GM19438 (cell line): ENCODE data around the gene MIOS.
"Not testable (repeated sequence)": the region's sequence is repeated elsewhere in the genome, so short reads cannot be mapped to it uniquely, and the experiment has no call there.

ENCODE experiments used
- ATAC-seq: cut with Tn5 transposase; IDR thresholded peaks from one replicate; pipeline ENCODE4 v1.9.1; 2021; ENCODE audit warnings: low read depth; ENCODE audit not compliant: unreplicated experiment

Gene MIOS

DNA sequence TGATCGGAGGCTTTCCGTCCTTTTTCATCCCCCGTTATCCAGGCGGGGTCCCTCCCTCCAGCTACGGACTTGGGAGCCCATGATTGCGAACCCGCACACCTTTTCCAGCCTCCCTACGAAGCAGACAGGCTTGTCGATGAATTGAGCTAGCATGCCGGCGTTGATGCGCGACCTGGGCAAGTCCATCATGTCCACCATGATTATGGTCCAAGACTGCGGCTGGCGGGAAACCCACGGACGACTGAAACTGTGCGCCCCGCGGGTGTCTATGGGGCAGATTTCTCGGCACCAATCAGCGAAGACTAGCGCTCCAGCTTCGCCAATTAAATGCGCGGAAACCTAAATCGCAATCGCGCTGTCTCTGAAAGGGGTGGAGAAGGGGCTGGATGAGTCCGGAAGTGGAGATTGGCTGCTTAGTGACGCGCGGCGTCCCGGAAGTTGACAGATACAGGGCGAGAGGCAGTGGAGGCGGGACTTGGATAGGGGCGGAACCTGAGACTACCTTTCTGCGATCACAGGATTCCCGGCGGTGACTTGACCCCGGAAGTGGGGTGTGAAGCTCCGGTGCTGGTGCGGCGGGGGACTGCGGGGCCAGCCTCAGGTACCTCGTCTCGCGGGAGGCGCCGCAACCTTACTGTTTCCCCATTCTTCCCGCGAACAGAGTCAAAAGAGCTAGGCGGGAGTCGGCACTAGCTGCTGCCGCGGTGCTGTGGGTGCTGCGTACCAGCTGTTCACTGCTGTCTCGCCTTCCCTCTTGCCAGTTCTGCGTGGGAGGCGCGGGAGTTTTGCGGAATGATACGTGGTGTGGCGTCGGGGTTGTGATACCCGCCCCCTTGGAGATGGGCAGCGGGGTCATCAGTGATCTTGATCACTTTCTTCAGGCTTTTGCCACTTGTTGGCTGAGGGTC, 73.8 kb downstream of the MIOS start, which contains the start of gene UMAD1:
Gene UMAD1 (plus strand): TSS at position 532 of the 908 bp plus-strand sequence. CDS start 32,620 bp downstream, outside the sequence.
- ATAC-seq, result peak; percentile 97

DNA sequence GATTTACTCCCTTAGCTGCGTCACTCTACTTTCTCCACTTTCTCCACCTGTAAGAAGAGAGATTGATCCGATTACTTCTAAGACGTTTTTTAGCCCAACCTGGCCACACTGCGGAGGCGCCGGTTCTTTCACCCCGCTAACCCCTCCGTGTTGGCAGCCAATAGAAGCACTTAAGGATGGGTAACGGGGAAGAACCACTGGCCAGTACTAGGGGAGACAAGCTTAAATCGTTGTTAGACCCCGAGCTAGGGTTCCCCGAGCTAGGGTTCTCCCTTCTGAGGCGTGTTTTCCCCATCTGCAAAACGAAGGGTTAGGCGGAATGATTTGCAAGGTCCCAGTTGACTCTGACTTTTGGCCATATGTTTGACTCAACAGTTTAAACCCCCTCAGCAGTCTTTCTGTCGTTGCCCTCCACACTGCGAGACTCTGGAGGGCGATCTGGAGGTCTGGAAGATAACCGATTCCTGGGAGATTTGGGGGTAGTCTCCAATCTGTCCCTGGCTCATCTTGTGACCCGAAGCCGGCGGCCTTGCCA, 74.5 kb downstream of the MIOS start:
- peak; percentile 18 for ATAC-seq

DNA sequence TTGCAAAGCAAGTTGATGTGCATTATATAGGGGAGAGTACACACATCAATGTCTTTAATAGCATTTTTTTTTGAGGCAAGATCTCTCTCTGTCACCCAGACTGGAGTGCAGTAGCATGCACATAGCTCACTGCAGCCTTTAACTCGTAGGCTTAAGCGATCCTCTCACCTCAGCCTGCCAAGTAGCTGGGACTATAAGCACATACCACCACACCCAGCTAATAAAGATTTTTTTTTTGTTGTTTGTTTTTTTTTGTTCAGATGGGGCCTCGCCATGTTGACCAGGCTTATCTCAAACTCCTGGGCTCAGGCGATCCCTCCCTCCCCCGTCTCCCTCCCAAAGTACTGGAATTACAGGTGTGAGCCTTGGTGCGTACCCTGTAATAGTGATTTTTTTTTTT, 75.4 kb downstream of the MIOS start:
- no peak for ATAC-seq

DNA sequence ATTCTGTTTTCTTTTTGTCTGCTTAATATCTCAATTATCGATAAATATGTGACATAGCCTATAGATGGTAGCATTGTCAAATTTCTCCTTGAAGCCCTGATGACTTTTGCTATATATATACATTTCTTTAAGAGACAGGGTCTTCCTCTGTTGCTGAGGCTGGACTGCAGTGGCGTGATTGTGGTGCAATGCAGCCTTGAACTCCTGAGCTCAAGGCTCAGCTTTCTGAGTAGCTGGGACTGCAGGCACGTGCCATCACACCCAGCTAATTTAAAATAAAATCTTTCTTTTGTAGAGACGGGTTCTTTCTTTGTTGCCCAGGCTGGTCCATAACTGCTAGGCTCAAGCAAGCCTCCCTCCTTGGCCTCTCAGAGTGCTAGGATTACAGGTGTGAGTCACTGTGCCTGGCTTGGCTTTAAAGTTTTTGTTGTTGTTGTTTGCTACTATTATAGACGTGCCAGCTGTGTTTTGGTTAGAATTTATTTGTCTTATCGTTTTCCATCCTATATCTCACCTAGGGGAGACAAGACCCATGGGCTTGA, 80.9 kb downstream of the MIOS start:
- no peak for ATAC-seq

DNA sequence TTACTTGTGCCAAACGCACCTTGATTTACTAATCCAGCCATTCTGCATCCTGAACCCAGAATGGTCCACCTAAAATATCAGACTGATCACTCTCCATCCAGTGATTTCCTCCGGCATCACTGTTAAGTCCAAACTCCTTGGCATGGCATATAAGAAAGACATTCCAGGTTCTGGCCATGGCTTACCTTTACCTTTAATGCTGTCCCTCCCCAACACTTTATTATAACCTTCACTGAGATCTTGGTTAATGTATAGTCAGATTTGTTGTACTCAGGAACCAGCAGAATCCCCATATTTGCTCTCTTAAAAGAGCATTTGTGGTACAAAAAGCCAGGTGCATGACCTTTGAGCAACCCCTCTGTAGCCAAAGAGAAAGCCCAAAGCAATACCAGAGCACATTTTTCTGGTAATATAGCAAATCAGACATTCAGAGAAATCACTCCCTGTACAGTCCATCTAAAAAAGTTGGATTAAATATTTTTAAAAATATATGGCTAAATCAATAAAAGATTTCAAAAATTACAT, 84.1 kb downstream of the MIOS start:
- ATAC-seq, result no peak

DNA sequence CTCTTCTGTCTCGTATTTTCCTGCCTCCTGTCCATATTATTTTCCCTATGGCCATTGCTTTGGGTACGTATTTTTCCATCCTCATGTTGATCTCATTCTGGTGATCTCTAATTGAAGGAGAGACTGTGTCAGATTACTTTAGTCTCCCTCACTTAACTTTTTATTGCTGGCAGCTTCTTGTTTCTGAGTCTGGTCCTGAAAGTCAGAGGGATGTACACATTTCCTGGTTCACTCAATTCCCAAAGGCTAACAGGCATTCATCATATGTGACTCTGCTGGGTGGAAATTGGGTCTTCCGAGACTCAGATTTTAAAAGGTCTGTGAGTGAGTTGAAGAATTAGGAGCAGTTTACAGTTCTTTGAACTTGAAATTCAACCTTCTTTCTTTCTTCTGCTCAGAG, 84.8 kb downstream of the MIOS start:
- no peak for ATAC-seq

DNA sequence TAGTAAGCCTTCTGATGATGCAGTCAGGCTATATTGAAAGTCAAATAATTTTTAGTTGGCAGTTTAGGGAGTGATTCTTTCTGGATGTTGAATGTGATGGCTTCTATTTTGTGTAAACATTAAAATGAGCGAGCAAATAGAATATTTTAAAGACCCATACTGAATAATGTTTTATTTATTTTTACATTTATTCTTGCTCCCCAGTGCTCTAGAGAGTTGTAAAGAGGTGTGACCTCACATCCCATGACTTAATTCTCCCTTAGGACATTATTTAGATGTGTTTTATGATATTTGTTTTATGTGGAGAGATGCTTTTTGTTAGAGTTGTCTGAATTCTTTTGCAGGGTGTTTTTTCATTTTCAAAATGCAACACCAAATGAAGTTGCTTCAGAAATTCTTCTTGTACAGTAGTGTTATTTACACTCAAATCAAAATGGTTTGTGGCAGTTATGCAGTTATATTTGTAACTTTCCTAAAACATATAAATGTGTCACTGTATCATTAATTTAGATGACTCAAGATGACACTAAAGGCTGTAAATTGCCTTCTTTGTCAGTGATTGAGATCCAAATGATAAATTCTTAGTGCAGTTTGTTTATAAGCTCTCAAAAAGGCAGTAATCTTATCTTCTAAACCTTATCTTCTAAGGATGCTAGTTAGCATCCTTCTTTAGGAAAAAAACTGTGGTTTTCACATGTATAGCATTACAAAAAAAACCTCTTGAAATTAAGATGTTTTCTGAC, 86.3 kb downstream of the MIOS start:
- no peak for ATAC-seq

DNA sequence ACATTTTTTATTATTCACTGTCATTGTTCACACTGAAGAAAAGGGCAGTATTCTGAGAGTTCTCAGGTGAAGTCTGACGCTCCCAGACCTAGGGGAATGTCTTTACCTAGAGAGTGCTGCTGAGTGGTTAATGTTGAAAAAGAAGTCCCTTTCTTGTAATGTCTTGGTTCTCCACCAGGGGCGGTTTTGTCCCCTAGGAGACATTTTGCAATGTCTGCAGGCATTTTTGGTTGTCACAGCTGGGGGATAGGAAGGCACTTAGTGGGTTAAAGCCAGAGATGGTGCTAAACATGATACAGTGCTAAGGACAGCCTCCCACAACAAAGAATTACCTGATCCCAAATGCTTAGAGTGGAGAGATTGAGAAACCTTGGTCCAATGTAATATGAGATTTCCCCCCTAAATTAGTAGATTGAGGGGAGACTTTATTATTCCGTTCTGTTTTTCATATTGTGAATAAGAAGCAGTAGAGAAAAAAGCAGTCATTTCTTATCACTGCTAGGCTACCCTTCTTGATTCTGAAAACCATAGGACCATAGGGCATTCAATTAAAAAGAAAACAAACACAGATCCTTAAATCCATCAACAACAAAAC, 87.0 kb downstream of the MIOS start:
- no peak for ATAC-seq

DNA sequence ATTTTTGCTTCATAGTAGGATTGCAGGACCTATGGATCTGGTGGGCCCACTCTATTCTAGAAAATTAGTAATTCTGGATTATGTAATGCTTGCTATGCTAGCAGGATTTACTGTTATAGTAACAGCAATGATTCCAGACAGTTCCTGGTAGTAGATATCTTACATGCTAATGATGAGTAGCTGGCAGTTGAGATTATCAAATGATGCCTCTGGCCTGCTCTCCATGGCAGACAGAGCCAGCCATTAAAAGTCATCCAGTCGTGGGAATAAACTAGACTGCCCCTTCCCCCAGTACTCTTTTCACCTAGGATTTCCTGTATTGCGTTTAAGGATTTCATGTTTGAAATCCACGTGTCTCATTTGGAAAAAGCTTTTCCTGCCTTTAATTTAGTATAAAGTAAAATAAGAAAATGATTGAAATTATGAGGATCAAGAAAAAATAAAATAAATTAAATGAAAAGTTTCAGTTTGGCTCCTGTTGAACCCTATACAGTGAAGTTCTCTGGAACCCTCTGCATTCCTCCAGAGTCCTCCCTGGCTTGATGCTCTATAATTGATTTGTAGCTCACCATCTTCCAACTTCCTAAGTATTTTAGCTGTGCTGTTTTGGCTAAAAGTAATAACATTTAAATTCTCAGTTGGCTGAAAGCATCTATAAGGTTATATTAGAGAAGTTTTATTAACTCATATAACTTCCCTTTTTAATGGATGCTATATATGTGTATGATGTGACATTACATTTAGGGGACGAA, 88.5 kb downstream of the MIOS start:
- no peak for ATAC-seq

DNA sequence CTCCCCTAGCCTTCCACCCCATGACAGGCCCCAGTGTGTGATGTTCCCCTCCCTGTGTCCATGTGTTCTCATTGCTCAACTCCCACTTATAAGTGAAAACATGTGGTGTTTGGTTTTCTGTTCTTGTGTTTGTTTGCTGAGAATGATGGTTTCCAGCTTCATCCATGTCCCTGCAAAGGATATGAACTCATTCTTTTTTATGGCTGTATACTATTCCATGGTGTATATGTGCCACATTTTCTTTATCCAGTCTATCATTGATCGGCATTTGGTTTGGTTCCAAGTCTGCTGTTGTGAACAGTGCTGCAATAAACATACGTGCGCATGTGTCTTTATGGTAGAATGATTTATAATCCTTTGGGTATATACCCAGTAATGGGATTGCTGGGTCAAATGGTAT, 89.8 kb downstream of the MIOS start:
- ATAC-seq, result not testable (repeated sequence)
